ENCODE measurements around the gene RAB41. TPM values are rescaled to one million over a fixed set of nuclear protein-coding genes. Genes with fewer than 3 reads are reported as not detected.
"Not testable (repeated sequence)": the region's sequence is repeated elsewhere in the genome, so short reads cannot be mapped to it uniquely, and the experiment has no call there.

The RAB41 gene
- total RNA-seq, 1 donor = not detected

DNA sequence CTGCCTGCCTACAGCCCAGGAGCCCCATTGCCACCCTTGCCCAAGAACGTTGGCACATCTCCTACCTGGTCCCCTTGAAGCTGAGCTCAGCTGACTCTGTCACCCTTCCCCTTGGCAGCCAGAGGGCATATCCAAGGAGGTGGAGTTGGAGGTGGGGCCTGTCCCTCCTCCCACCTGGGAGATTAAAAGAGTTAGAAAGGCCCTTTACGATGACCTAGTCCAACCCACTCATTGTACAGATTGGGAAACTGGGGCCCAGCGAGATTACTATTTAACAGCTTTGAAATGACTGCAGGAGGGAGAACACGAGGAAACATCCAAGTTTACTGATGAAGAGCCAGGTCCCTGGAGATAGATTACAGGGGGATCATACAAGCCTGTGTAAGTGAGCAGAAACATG is 21.9 kb upstream of the RAB41 start, which contains the start of gene P2RY4:
Gene P2RY4 (minus strand): TSS at position 101 of the 400 bp plus-strand sequence. CDS start 580 bp downstream, outside the sequence.
- H3K4me1 ChIP-seq (ENCODE audit: insufficient read depth, low read length) = no peaks in the 10 kb centered on the region
- H3K27ac ChIP-seq (ENCODE audit: low read depth, low read length) = no peak within 1 kb of the TSS
- H3K79me2 ChIP-seq (ENCODE audit: insufficient read depth, low read length) = no peaks in the 10 kb centered on the region
- no peaks in the 10 kb centered on the region for H4K20me1 ChIP-seq (ENCODE audit: insufficient read depth, low read length)
- DNase-seq (ENCODE audit: insufficient read length, low spot score, missing footprints) = no peak
- no peak for TF ChIP-seq CTCF (IDR thresholded peaks at IDR 0.05; ENCODE audit: extremely low read depth, low read depth, low read length)
- no peak within 1 kb of the TSS for H2AFZ ChIP-seq (ENCODE audit: low read length)
- no peaks in the 10 kb centered on the region for H3K36me3 ChIP-seq (ENCODE audit: insufficient read depth, low read length)
- no peaks in the 10 kb centered on the region for H3K27me3 ChIP-seq (ENCODE audit: insufficient read depth, low read length)
- no peaks in the 10 kb centered on the region for H3K9me3 ChIP-seq (ENCODE audit: low read depth, low read length)
- no peak within 1 kb of the TSS for H3K4me3 ChIP-seq (ENCODE audit: insufficient read depth, low read length)
- H3K4me2 ChIP-seq (ENCODE audit: insufficient read depth, low read length) = no peak within 1 kb of the TSS

DNA sequence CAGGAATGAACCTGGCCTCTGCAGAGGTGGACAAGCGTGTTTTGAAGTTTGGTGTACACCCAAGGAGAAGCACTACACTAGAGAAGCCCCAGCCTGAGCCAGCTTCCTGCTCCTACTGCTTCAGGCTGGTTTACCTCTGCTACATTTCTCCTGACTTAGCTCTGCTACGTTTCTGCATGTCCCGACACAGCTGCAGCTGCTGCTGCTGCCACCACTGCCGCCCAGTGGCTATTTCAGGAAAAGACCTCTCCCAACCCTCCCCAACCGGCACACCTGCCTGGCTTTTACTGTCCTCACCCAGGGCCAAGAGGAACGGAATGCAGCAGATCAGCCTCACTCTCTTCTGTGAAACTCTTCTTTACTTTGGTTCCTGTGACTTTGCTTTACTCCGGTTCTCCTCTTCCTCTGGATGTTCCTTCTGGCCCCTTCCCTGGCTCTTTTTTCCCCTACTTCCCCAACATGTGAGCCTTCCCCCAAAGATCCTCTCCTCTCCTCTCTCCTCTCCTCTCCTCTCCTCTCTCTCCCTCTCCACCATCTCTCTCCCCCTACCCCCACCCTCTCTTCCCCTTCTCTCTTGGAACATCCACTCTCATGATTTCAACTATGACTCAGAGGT is 18.9 kb upstream of the RAB41 start:
- Histone ChIP-seq H3K27me3 (ENCODE audit: insufficient read depth, low read length) (peaks cover 4% of the 10 kb centered on the region), H3K4me3 (ENCODE audit: insufficient read depth, low read length) (no peak overlapping the region), H3K4me2 (ENCODE audit: insufficient read depth, low read length) (no peak overlapping the region), H3K4me1 (ENCODE audit: insufficient read depth, low read length) (no peaks in the 10 kb centered on the region), H3K9me3 (ENCODE audit: low read depth, low read length) (no peaks in the 10 kb centered on the region), H3K27ac (ENCODE audit: low read depth, low read length) (no peak overlapping the region), H4K20me1 (ENCODE audit: insufficient read depth, low read length) (no peaks in the 10 kb centered on the region), H3K79me2 (ENCODE audit: insufficient read depth, low read length) (no peaks in the 10 kb centered on the region), H2AFZ (ENCODE audit: low read length) (no peak overlapping the region), H3K36me3 (ENCODE audit: insufficient read depth, low read length) (no peaks in the 10 kb centered on the region)
- DNase-seq (ENCODE audit: insufficient read length, low spot score, missing footprints) = no peak
- TF ChIP-seq CTCF (IDR thresholded peaks at IDR 0.05; ENCODE audit: extremely low read depth, low read depth, low read length) = peak; percentile 57

DNA sequence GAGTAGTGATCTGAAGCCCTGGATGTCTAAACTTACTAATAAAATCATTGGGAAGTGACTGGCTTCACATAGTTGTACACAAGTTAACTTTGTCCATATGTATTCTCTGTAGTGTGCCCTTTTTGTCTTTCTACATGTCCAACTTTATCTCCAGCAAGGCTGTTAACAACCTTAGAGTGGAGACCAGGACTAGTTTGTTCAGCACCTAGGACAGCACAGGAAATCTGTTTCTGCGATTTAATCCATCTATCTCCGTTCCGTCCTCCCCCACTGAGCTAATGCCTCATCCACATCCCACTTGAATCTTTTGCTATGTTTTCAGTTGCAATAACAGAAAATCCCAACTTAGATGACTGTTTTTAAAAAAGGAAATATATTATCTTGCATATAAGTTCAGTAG is 17.2 kb upstream of the RAB41 start:
- Histone ChIP-seq H3K27me3 (ENCODE audit: insufficient read depth, low read length) (peaks cover 4% of the 10 kb centered on the region), H3K4me2 (ENCODE audit: insufficient read depth, low read length) (no peak overlapping the region), H3K9me3 (ENCODE audit: low read depth, low read length) (no peaks in the 10 kb centered on the region), H3K79me2 (ENCODE audit: insufficient read depth, low read length) (no peaks in the 10 kb centered on the region), H2AFZ (ENCODE audit: low read length) (no peak overlapping the region), H3K27ac (ENCODE audit: low read depth, low read length) (no peak overlapping the region), H3K4me3 (ENCODE audit: insufficient read depth, low read length) (no peak overlapping the region), H3K36me3 (ENCODE audit: insufficient read depth, low read length) (no peaks in the 10 kb centered on the region), H3K4me1 (ENCODE audit: insufficient read depth, low read length) (no peaks in the 10 kb centered on the region), H4K20me1 (ENCODE audit: insufficient read depth, low read length) (no peaks in the 10 kb centered on the region)
- no peak for DNase-seq (ENCODE audit: insufficient read length, low spot score, missing footprints)
- TF ChIP-seq CTCF (IDR thresholded peaks at IDR 0.05; ENCODE audit: extremely low read depth, low read depth, low read length) = no peak

- no peak within 1 kb of the TSS for H2AFZ ChIP-seq (ENCODE audit: low read length)
- peaks cover 4% of the 10 kb centered on the region for H3K27me3 ChIP-seq (ENCODE audit: insufficient read depth, low read length)
- H3K4me3 ChIP-seq (ENCODE audit: insufficient read depth, low read length) = no peak within 1 kb of the TSS
- no peak within 1 kb of the TSS for H3K4me2 ChIP-seq (ENCODE audit: insufficient read depth, low read length)
- H4K20me1 ChIP-seq (ENCODE audit: insufficient read depth, low read length) = no peaks in the 10 kb centered on the region
- no peaks in the 10 kb centered on the region for H3K9me3 ChIP-seq (ENCODE audit: low read depth, low read length)
- no peak within 1 kb of the TSS for H3K27ac ChIP-seq (ENCODE audit: low read depth, low read length)
- no peaks in the 10 kb centered on the region for H3K79me2 ChIP-seq (ENCODE audit: insufficient read depth, low read length)
- DNase-seq (ENCODE audit: insufficient read length, low spot score, missing footprints) = no peak
- no peaks in the 10 kb centered on the region for H3K4me1 ChIP-seq (ENCODE audit: insufficient read depth, low read length)
- no peaks in the 10 kb centered on the region for H3K36me3 ChIP-seq (ENCODE audit: insufficient read depth, low read length)
- no peak for TF ChIP-seq CTCF (IDR thresholded peaks at IDR 0.05; ENCODE audit: extremely low read depth, low read depth, low read length)
Observed at GRCh38 chrX:70268034-70268433, 13.9 kb upstream of the RAB41 start, which contains the start of gene ARR3. Gene ARR3 (plus strand): TSS chrX:70268334. CDS start chrX:70269386, 1,052 bp downstream.

DNA sequence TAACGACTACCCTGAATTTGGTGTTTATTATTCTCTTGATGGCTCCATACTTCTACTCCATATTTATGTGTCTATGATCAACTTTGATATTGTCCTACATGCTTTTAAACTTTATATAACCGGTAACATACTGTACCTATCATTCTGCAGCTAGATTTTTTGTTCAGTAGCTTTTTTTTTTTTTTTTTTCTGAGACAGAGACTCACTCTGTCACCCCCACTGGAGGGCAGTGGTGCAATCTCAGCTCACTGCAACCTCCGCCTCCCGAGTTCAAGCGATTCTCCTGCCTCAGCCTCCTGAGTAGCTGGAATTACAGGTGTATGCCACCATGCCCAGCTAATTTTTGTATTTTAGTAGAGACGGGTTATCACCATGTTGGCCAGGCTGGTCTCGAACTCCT is 7.9 kb upstream of the RAB41 start:
- not testable (repeated sequence) for DNase-seq (ENCODE audit: insufficient read length, low spot score, missing footprints); H3K36me3 ChIP-seq (ENCODE audit: insufficient read depth, low read length); H4K20me1 ChIP-seq (ENCODE audit: insufficient read depth, low read length); H3K27me3 ChIP-seq (ENCODE audit: insufficient read depth, low read length); H3K4me3 ChIP-seq (ENCODE audit: insufficient read depth, low read length); H3K27ac ChIP-seq (ENCODE audit: low read depth, low read length); H2AFZ ChIP-seq (ENCODE audit: low read length); H3K4me1 ChIP-seq (ENCODE audit: insufficient read depth, low read length); H3K9me3 ChIP-seq (ENCODE audit: low read depth, low read length); H3K4me2 ChIP-seq (ENCODE audit: insufficient read depth, low read length); H3K79me2 ChIP-seq (ENCODE audit: insufficient read depth, low read length)

Data from osteoblast (primary cell).